T-helper 2 cell treated with Interferon-gamma antibody and Interleukin-4, amounts not matched to agents 5 μg/mL and 100 μg/mL, for 36 hours (primary cell): ENCODE measurements around the gene ABCB8.
A peak's percentile ranks its signal among the peaks of the same experiment; 100 is the strongest.
"Not testable (repeated sequence)": the region's sequence is repeated elsewhere in the genome, so short reads cannot be mapped to it uniquely, and the experiment has no call there.

Source experiments
- DNase-seq: peaks from one replicate; pipeline ENCODE4 v3.0.0; 2021; ENCODE audit warnings: low spot score
- H3K27ac Mint-ChIP-seq: one replicate; pipeline ENCODE4 v1.8.0; 2021; ENCODE audit warnings: mild to moderate bottlenecking, mixed read lengths
- H3K27me3 Mint-ChIP-seq: one replicate; pipeline ENCODE4 v1.8.0; 2021; ENCODE audit warnings: low read depth, mixed read lengths
- H3K36me3 Mint-ChIP-seq: one replicate; pipeline ENCODE4 v1.8.0; 2021; ENCODE audit warnings: low read depth, mixed read lengths
- H3K4me1 Mint-ChIP-seq: one replicate; pipeline ENCODE4 v1.8.0; 2021; ENCODE audit warnings: low read depth, mixed read lengths
- H3K4me3 Mint-ChIP-seq: one replicate; pipeline ENCODE4 v1.8.0; 2022; ENCODE audit warnings: mild to moderate bottlenecking, moderate library complexity, mixed read lengths
- H3K9me3 Mint-ChIP-seq: one replicate; pipeline ENCODE4 v1.8.0; 2021; ENCODE audit warnings: mixed read lengths

The ABCB8 gene

DNA sequence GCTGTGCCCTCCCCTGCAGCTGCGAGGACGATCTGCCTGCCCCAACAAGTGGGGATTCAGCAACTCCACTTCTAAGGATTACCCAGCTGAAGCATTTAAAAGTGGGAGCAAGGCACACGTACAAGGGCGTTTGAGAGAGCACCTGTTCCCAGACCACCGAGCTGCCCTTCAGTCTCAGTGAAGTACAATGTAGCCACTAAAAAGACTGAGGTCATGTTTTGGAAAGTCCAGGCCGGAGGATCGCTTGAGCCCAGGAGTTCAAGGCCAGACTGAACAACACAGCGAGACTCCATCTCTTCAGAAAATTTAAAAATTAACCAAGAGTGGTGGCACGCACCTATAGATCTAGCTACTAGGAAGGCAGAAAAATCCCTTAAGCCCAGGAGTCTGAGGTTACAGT is 22.7 kb upstream of the ABCB8 start:
- H3K27ac Mint-ChIP-seq: no peak overlapping the region
- H3K36me3 Mint-ChIP-seq: peaks cover 4% of the 10 kb centered on the region
- no peaks in the 10 kb centered on the region for H3K9me3 Mint-ChIP-seq
- H3K4me3 Mint-ChIP-seq: no peak overlapping the region
- no peaks in the 10 kb centered on the region for H3K27me3 Mint-ChIP-seq
- no peak for DNase-seq
- peaks cover 31% of the 10 kb centered on the region for H3K4me1 Mint-ChIP-seq

DNA sequence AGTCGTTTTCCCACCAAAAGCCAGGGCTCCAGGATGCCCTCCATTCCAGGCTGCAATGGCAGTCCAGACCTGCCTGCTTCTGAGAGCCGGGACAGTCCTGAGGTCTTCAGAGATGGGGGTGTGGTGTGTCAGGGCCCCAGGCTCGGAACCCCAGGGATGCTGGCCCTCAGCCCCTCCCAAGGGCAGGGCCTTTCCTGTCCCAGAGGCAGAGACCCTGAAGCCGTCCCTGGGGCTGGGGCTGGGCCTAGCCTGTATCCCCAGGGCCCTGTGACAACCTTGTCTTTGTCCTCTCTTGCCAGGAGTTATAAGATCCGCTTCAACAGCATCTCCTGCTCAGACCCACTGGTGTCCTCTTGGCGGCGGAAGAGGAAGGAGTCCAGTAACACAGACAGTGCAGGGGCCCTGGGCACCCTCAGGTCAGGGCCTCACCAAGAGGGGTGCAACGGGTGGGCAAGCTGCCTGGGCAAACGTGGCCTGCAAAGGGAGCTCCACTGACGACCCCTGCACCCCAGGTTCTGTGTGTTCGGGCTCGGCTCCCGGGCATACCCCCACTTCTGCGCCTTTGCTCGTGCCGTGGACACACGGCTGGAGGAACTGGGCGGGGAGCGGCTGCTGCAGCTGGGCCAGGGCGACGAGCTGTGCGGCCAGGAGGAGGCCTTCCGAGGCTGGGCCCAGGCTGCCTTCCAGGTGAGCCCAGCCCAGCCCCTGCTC is 21.5 kb upstream of the ABCB8 start:
- H3K9me3 Mint-ChIP-seq: no peaks in the 10 kb centered on the region
- H3K4me3 Mint-ChIP-seq: no peak overlapping the region
- H3K27me3 Mint-ChIP-seq: no peaks in the 10 kb centered on the region
- no peak for DNase-seq
- H3K27ac Mint-ChIP-seq: peak overlapping the region; percentile 62
- H3K36me3 Mint-ChIP-seq: peaks cover 4% of the 10 kb centered on the region
- peaks cover 37% of the 10 kb centered on the region for H3K4me1 Mint-ChIP-seq

GRCh38 chr7:151007469-151007898 is 20.8 kb upstream of the ABCB8 start:
- H3K27me3 Mint-ChIP-seq: no peaks in the 10 kb centered on the region
- H3K36me3 Mint-ChIP-seq: peaks cover 10% of the 10 kb centered on the region
- peaks cover 43% of the 10 kb centered on the region for H3K4me1 Mint-ChIP-seq
- DNase-seq: no peak
- H3K4me3 Mint-ChIP-seq: peak overlapping the region; percentile 83
- no peaks in the 10 kb centered on the region for H3K9me3 Mint-ChIP-seq
- peak overlapping the region; percentile 74 for H3K27ac Mint-ChIP-seq

DNA sequence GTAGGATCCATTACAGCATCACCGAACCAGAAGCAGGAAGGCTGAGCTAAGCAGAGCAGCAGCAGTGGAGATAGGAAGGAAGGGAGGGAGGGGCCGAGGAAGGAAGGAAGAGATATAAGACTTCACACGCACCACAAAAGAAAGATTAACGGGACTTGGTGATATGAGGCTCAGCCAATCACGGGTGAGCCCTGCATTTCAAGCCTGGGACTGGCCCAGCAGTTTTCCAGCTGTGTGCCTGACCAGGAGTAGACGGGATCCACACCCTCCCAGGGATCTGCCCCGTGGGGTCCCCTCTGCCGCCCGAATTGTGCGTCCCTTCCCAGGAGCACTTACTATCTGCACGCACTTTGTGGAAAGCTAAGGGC is 20.1 kb upstream of the ABCB8 start:
- DNase-seq: no peak
- peaks cover 13% of the 10 kb centered on the region for H3K36me3 Mint-ChIP-seq
- H3K27ac Mint-ChIP-seq: peak overlapping the region; percentile 74
- no peaks in the 10 kb centered on the region for H3K27me3 Mint-ChIP-seq
- no peaks in the 10 kb centered on the region for H3K9me3 Mint-ChIP-seq
- H3K4me1 Mint-ChIP-seq: peaks cover 47% of the 10 kb centered on the region
- H3K4me3 Mint-ChIP-seq: peak overlapping the region; percentile 83

GRCh38 chr7:151008511-151009323 is 19.5 kb upstream of the ABCB8 start:
- peak; percentile 75 for DNase-seq
- no peaks in the 10 kb centered on the region for H3K9me3 Mint-ChIP-seq
- peaks cover 13% of the 10 kb centered on the region for H3K36me3 Mint-ChIP-seq
- peak overlapping the region; percentile 74 for H3K27ac Mint-ChIP-seq
- peak overlapping the region; percentile 83 for H3K4me3 Mint-ChIP-seq
- peaks cover 47% of the 10 kb centered on the region for H3K4me1 Mint-ChIP-seq
- no peaks in the 10 kb centered on the region for H3K27me3 Mint-ChIP-seq

DNA sequence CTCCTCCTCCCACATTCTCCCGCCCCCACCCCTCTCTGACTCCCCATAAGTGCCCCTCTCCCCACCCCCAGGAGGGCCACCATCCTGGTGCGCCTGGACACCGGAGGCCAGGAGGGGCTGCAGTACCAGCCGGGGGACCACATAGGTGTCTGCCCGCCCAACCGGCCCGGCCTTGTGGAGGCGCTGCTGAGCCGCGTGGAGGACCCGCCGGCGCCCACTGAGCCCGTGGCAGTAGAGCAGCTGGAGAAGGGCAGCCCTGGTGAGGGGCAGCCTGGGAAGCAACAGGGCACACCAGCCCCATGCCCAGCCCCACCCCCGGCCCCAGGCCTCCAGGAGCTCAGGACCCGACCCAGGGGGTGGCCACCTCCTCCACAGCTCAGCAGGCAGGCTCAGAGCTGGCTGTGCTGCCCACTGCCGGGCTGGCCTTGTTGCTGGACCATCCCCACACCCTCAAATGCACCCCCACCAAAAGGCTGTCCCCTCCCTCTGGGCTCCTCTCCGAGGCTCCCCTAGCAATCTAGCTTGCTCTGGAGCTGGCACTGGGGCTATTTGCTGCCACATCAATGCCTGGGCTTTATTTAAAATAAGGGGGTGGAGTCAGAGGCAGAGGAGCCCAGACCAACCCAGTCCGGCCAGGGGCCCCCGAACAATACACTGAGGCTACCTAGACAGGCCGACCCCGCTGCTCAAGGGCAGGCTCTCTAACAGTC is 18.8 kb upstream of the ABCB8 start:
- no peak for DNase-seq
- Mint-ChIP-seq H3K4me3 (peak overlapping the region; percentile 83), H3K4me1 (peaks cover 52% of the 10 kb centered on the region), H3K27ac (no peak overlapping the region), H3K27me3 (no peaks in the 10 kb centered on the region), H3K9me3 (no peaks in the 10 kb centered on the region), H3K36me3 (peaks cover 17% of the 10 kb centered on the region)

- no peak for DNase-seq
- Mint-ChIP-seq H3K36me3 (peaks cover 18% of the 10 kb centered on the region), H3K27me3 (no peaks in the 10 kb centered on the region), H3K4me1 (peaks cover 56% of the 10 kb centered on the region), H3K27ac (peak overlapping the region; percentile 93), H3K9me3 (no peaks in the 10 kb centered on the region), H3K4me3 (peak overlapping the region; percentile 76)
Measured at GRCh38 chr7:151010037-151010306, 18.3 kb upstream of the ABCB8 start.

DNA sequence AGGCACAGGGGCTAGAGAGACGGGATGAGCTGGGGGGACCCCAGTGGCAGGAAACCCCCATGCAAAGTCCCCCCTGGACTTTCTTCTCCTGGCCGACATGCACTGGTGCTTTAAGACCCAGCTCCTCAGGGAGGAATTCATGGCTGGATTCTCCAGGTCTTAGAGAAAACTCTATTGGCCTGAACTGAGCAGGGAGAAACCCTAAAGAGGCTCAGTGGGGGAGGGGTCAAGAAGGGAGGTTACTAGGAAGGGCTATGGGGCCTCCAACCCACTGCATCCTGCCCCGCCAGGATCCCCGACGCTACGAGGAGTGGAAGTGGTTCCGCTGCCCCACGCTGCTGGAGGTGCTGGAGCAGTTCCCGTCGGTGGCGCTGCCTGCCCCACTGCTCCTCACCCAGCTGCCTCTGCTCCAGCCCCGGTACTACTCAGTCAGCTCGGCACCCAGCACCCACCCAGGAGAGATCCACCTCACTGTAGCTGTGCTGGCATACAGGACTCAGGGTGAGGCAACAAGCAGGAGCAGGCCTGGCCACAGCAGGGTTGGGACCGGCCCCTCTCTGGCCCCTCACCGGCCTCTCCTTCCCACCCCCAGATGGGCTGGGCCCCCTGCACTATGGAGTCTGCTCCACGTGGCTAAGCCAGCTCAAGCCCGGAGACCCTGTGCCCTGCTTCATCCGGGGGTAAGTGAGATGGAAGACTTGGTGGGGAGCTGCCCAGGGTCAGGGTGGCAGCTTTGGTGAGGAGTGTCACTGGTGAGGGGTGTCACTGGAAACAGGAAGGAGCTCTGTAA is 17.7 kb upstream of the ABCB8 start:
- no peaks in the 10 kb centered on the region for H3K27me3 Mint-ChIP-seq
- peaks cover 59% of the 10 kb centered on the region for H3K4me1 Mint-ChIP-seq
- no peaks in the 10 kb centered on the region for H3K9me3 Mint-ChIP-seq
- peak; percentile 28 for DNase-seq
- peak overlapping the region; percentile 76 for H3K4me3 Mint-ChIP-seq
- peaks cover 23% of the 10 kb centered on the region for H3K36me3 Mint-ChIP-seq
- H3K27ac Mint-ChIP-seq: peak overlapping the region; percentile 93

DNA sequence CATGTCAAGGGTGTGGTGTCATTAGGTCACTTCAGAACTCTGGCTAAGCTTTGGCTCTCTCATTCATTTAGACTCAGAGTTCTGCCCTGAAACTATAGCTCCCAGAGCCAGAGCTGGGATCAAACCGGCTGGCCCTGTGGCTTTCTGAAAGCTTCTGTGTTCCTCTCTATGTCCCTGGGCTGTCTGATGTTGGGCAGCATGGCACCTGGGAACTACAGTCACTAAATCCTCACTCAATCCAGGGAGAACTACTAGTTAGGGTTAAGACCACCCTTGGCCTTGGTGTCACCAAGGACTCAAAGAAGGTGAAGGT is 17.2 kb upstream of the ABCB8 start:
- Mint-ChIP-seq H3K36me3 (peaks cover 21% of the 10 kb centered on the region), H3K4me1 (peaks cover 61% of the 10 kb centered on the region), H3K9me3 (no peaks in the 10 kb centered on the region), H3K27ac (peak overlapping the region; percentile 93), H3K27me3 (no peaks in the 10 kb centered on the region), H3K4me3 (peak overlapping the region; percentile 76)
- DNase-seq: no peak

GRCh38 chr7:151011616-151012015 is 16.6 kb upstream of the ABCB8 start:
- Mint-ChIP-seq H3K27ac (peak overlapping the region; percentile 93), H3K4me1 (peaks cover 63% of the 10 kb centered on the region), H3K4me3 (peak overlapping the region; percentile 71), H3K36me3 (peaks cover 21% of the 10 kb centered on the region)
- not testable (repeated sequence) for H3K9me3 Mint-ChIP-seq, DNase-seq, H3K27me3 Mint-ChIP-seq

- no peaks in the 10 kb centered on the region for H3K27me3 Mint-ChIP-seq
- peak overlapping the region; percentile 93 for H3K27ac Mint-ChIP-seq
- no peaks in the 10 kb centered on the region for H3K9me3 Mint-ChIP-seq
- H3K4me1 Mint-ChIP-seq: peaks cover 62% of the 10 kb centered on the region
- peak overlapping the region; percentile 71 for H3K4me3 Mint-ChIP-seq
- DNase-seq: no peak
- peaks cover 21% of the 10 kb centered on the region for H3K36me3 Mint-ChIP-seq
Measured at GRCh38 chr7:151012031-151012692, 16.1 kb upstream of the ABCB8 start.

DNA sequence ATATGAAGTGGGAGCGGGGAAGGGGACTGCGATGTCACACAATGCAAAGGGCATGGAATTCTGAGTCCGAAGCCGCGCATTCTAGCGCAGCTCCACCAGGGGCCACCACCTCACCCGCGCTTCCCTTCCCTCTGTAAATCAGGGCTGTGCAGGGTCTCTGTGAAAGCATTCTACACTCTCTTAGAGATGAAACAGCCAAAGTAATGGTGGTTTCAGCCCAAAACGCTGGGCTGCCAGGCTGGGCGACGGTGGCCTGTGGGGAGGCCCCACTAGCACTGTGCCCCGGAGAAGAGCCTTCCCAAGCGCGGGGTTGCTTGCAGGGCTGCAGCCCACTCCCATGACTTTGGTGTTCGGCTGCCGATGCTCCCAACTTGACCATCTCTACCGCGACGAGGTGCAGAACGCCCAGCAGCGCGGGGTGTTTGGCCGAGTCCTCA is 15.3 kb upstream of the ABCB8 start:
- H3K27ac Mint-ChIP-seq: peak overlapping the region; percentile 79
- H3K27me3 Mint-ChIP-seq: peaks cover 5% of the 10 kb centered on the region
- no peak for DNase-seq

DNA sequence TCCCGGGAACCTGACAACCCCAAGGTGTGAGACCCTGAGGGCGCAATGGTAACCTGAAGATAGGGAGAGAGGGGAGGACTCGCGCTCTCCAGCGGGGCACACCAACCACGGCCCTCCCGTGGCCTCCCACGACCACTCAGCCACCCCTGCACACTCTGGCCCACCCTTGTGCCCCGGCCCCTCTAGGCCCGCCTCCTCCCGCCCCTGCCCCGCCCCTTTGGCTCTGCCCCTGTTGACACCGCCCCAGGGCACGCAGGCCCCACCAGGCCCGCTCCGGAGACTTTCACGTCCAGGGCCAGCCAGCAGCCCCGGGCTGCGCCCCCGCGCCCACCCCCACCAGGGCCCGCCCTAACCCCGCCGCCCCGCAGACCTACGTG is 14.9 kb upstream of the ABCB8 start:
- DNase-seq: no peak
- H3K9me3 Mint-ChIP-seq: no peaks in the 10 kb centered on the region
- peak overlapping the region; percentile 93 for H3K27ac Mint-ChIP-seq
- peak overlapping the region; percentile 84 for H3K4me3 Mint-ChIP-seq
- H3K27me3 Mint-ChIP-seq: peaks cover 9% of the 10 kb centered on the region
- H3K36me3 Mint-ChIP-seq: peaks cover 23% of the 10 kb centered on the region
- H3K4me1 Mint-ChIP-seq: peaks cover 61% of the 10 kb centered on the region

More for the DNA sequence above, 15.3 kb upstream of the ABCB8 start:
- peaks cover 21% of the 10 kb centered on the region for H3K36me3 Mint-ChIP-seq
- peaks cover 62% of the 10 kb centered on the region for H3K4me1 Mint-ChIP-seq
- H3K9me3 Mint-ChIP-seq: no peaks in the 10 kb centered on the region
- H3K4me3 Mint-ChIP-seq: peak overlapping the region; percentile 71
